Upper lobe of left lung (tissue), 6 donors: ENCODE data around the gene APC2. TPM values are rescaled to one million over a fixed set of nuclear protein-coding genes. Genes with fewer than 3 reads are reported as not detected.
A peak's percentile ranks its signal among the peaks of the same experiment; 100 is the strongest.

Source experiments
- ATAC-seq, 2 donors: fragments of 200-7000 bp; cut with Tn5 transposase; one replicate each; pipeline ENCODE4 v1.9.1; 2022; ENCODE audit warnings: mild to moderate bottlenecking in 2 of 2, moderate library complexity in 2 of 2; ENCODE audit not compliant: low FRiP score in 2 of 2
- DNase-seq, 2 donors: peaks; one replicate each; pipeline ENCODE4 v3.0.0-alpha.2; 2019 to 2020
- H3K27ac ChIP-seq, 4 donors: fragments of 200-600 bp; sonication (generic); one replicate each; pipeline ENCODE4 v1.5.1; 2016 to 2019
- H3K27me3 ChIP-seq, 4 donors: fragments of 200-600 bp; sonication (generic); one replicate each; pipeline ENCODE4 v1.5.1; 2017 to 2019
- H3K36me3 ChIP-seq, 4 donors: fragments of 200-600 bp; sonication (generic); one replicate each; pipeline ENCODE4 v1.5.1; 2016 to 2019
- H3K4me1 ChIP-seq, 4 donors: fragments of 200-600 bp; sonication (generic); one replicate each; pipeline ENCODE4 v1.5.1; 2018 to 2019
- H3K4me3 ChIP-seq, 4 donors: fragments of 200-600 bp; sonication (generic); one replicate each; pipeline ENCODE4 v1.5.1; 2017 to 2019; ENCODE audit warnings: mild to moderate bottlenecking in 2 of 4, moderate library complexity in 1 of 4
- H3K9me3 ChIP-seq, 4 donors: fragments of 200-600 bp; sonication (generic); one replicate each; pipeline ENCODE4 v1.5.1; 2018 to 2019
- CTCF ChIP-seq, 6 experiments: fragments of 450-650 bp in 4 of 6; fragments of 200-600 bp in 2 of 6; sonication (generic) in 2 of 6; IDR thresholded peaks; one replicate each; pipeline ENCODE4 v1.5.1; 2016 to 2019; ENCODE audit warnings: antibody characterized with exemption in 6 of 6
- EP300 ChIP-seq, 4 donors: sonication (generic); formaldehyde crosslinking; IDR thresholded peaks; one replicate each; pipeline ENCODE4 v1.5.1; 2017; ENCODE audit warnings: antibody characterized with exemption in 4 of 4, control low read depth in 2 of 4
- POLR2A ChIP-seq, 4 donors: fragments of 450-650 bp; IDR thresholded peaks; one replicate each; pipeline ENCODE4 v1.5.1; 2016 to 2017; ENCODE audit warnings: antibody characterized with exemption in 4 of 4, mild to moderate bottlenecking in 2 of 4
- POLR2AphosphoS5 ChIP-seq, 2 donors: sonication (generic); formaldehyde crosslinking; IDR thresholded peaks; one replicate each; pipeline ENCODE4 v1.5.1; 2017; ENCODE audit warnings: antibody characterized with exemption in 2 of 2
- WGBS, 2 donors: methylation state at CpG; one replicate each; pipeline ENCODE4 v1.1.5; 2017 to 2018; 5-methylcytosine and 5-hydroxymethylcytosine counted together
- total RNA-seq, 6 donors: library from RNA; depleted of rRNA in 4 of 6; stranded (reverse); fragments of >200 nt in 4 of 6; gene quantifications; one replicate each; pipeline versions ENCODE4 v1.1.0 to v1.2.1, GENCODE V29; 2016 to 2021
- donor health status: DM: no; HTN: no; CAD: no; lungs with moderate emphysema.
- donor health status: DM: no; HTN: yes; CAD: no; lungs with severe emphysema.

APC2 gene
- total RNA-seq, 6 donors from 2014 or later, result 0.06 to 1.0 (median 0.11) TPM; not detected in 1

GRCh38 chr19:1401889-1402217 lies 48.1 kb upstream of the APC2 start:
- no peak for DNase-seq
- no peaks in the 10 kb centered on the region for H3K36me3 ChIP-seq
- 44 to 53% methylated on average over 11 of the region's 11 CpGs for WGBS, 2 donors
- peak overlapping the region in 3 of 4 donors; percentile 54 to 66 (median 59) for H3K4me3 ChIP-seq
- no peaks in the 10 kb centered on the region for H3K9me3 ChIP-seq
- no peak for TF ChIP-seq CTCF (IDR thresholded peaks at IDR 0.05)
- no peak for TF ChIP-seq EP300 (IDR thresholded peaks at IDR 0.05)
- no peak for ATAC-seq
- peaks cover 22 to 42% (median 26%) of the 10 kb centered on the region in 4 donors for H3K4me1 ChIP-seq
- no peak overlapping the region for H3K27ac ChIP-seq
- H3K27me3 ChIP-seq, result peaks cover 0 to 16% (median 6%) of the 10 kb centered on the region in 4 donors

- ATAC-seq (no peak), DNase-seq (peak in 1 of 2 donors; percentile 79)
- Histone ChIP-seq H3K4me1 (peaks cover 23 to 44% (median 26%) of the 10 kb centered on the region in 4 donors), H3K27me3 (peaks cover 0 to 16% (median 6%) of the 10 kb centered on the region in 4 donors), H3K27ac (no peak overlapping the region), H3K36me3 (no peaks in the 10 kb centered on the region), H3K4me3 (no peak overlapping the region), H3K9me3 (no peaks in the 10 kb centered on the region)
- TF ChIP-seq POLR2A (IDR thresholded peaks at IDR 0.05), result no peak
- TF ChIP-seq POLR2AphosphoS5 (IDR thresholded peaks at IDR 0.05), result no peak
- no peak for TF ChIP-seq CTCF (IDR thresholded peaks at IDR 0.05)
- TF ChIP-seq EP300 (IDR thresholded peaks at IDR 0.05), result no peak
- 45 to 51% methylated on average over 17 of the region's 25 CpGs for WGBS, 2 donors
Observed at GRCh38 chr19:1402411-1403070, 47.4 kb upstream of the APC2 start.

GRCh38 chr19:1406774-1407527 lies 43.0 kb upstream of the APC2 start:
- H3K36me3 ChIP-seq, result peaks cover 0 to 10% (median 0%) of the 10 kb centered on the region in 4 donors
- peaks cover 0 to 3% (median 0%) of the 10 kb centered on the region in 4 donors for H3K27me3 ChIP-seq
- WGBS, 2 donors, result 0% methylated on average over 10 to 23 of the region's 72 CpGs
- peak overlapping the region; percentile 46 to 100 (median 96) for H3K4me3 ChIP-seq
- peak; percentile 95 to 96 for ATAC-seq
- H3K4me1 ChIP-seq, result peaks cover 35 to 52% (median 43%) of the 10 kb centered on the region in 4 donors
- no peaks in the 10 kb centered on the region for H3K9me3 ChIP-seq
- peak; percentile 99 to 100 for DNase-seq
- peak in 1 of 2 donors; percentile 61 for TF ChIP-seq POLR2AphosphoS5 (IDR thresholded peaks at IDR 0.05)
- no peak for TF ChIP-seq EP300 (IDR thresholded peaks at IDR 0.05)
- TF ChIP-seq POLR2A (IDR thresholded peaks at IDR 0.05), result peak in 1 of 4 donors; percentile 58
- peak in 5 of 6 experiments; percentile 16 to 53 (median 46) for TF ChIP-seq CTCF (IDR thresholded peaks at IDR 0.05)
- H3K27ac ChIP-seq, result peak overlapping the region; percentile 67 to 98 (median 88)

GRCh38 chr19:1407528-1408299 lies 42.2 kb upstream of the APC2 start, which contains the start of gene DAZAP1:
Gene DAZAP1, plus strand, starts transcription at chr19:1407586. Its CDS starts 188 bp downstream, at chr19:1407774.
- Histone ChIP-seq H3K27me3 (peaks cover 0 to under 1% (median 0%) of the 10 kb centered on the region in 4 donors), H3K4me3 (peak within 1 kb of the TSS; percentile 93 to 100 (median 98)), H3K4me1 (peaks cover 42 to 52% (median 45%) of the 10 kb centered on the region in 4 donors), H3K9me3 (no peaks in the 10 kb centered on the region), H3K27ac (peak within 1 kb of the TSS; percentile 95 to 98 (median 98)), H3K36me3 (peaks cover 0 to 10% (median 3%) of the 10 kb centered on the region in 4 donors)
- DNase-seq (peak in 1 of 2 donors; percentile 93), ATAC-seq (peak in 1 of 2 donors; percentile 14)
- TF ChIP-seq CTCF (IDR thresholded peaks at IDR 0.05) (no peak), POLR2AphosphoS5 (IDR thresholded peaks at IDR 0.05) (no peak), POLR2A (IDR thresholded peaks at IDR 0.05) (peak in 2 of 4 donors; percentile 32 to 33), EP300 (IDR thresholded peaks at IDR 0.05) (no peak)
- WGBS, 2 donors, result 1% methylated on average over 15 of the region's 121 CpGs; no CpG with 5 or more reads in 1 of the 2 donors
